Smooth muscle cell (in vitro differentiated cells): ENCODE data around the gene ERF. TPM values are rescaled to one million over a fixed set of nuclear protein-coding genes. Genes with fewer than 3 reads are reported as not detected.

ENCODE experiments used
- DNase-seq: peaks from one replicate; lab custom pipeline; 2025; ENCODE audit not compliant: unreplicated experiment; lab: John Stamatoyannopoulos, UW
- H2AFZ ChIP-seq: fragments of 200-600 bp; sonication (generic); 2 replicates; pipeline ENCODE4 v1.6.0; 2016; ENCODE audit warnings: antibody characterized with exemption, low read depth, mild to moderate bottlenecking
- H3F3A ChIP-seq: fragments of 200-600 bp; sonication (generic); 2 replicates; pipeline ENCODE4 v1.6.0; 2017; ENCODE audit warnings: antibody characterized with exemption, low read depth
- H3K27ac ChIP-seq: fragments of 200-600 bp; sonication (generic); 2 replicates; pipeline ENCODE4 v1.5.1; 2016; ENCODE audit warnings: low read depth, mild to moderate bottlenecking
- H3K27me3 ChIP-seq: fragments of 200-600 bp; sonication (generic); 2 replicates; pipeline ENCODE4 v1.6.1; 2016; ENCODE audit warnings: low read depth, mild to moderate bottlenecking
- H3K36me3 ChIP-seq: fragments of 200-600 bp; sonication (generic); 2 replicates; pipeline ENCODE4 v1.5.1; 2016; ENCODE audit warnings: low read depth
- H3K4me1 ChIP-seq: fragments of 200-600 bp; sonication (generic); 2 replicates; pipeline ENCODE4 v1.5.1; 2016; ENCODE audit warnings: low read depth
- H3K4me2 ChIP-seq: fragments of 200-600 bp; sonication (generic); 2 replicates; pipeline ENCODE4 v1.6.0; 2016; ENCODE audit warnings: mild to moderate bottlenecking
- H3K4me3 ChIP-seq: fragments of 200-600 bp; sonication (generic); 2 replicates; pipeline ENCODE4 v1.5.1; 2016; ENCODE audit warnings: mild to moderate bottlenecking
- H3K79me2 ChIP-seq: fragments of 200-600 bp; sonication (generic); 2 replicates; pipeline ENCODE4 v1.6.0; 2016; ENCODE audit warnings: low read depth, mild to moderate bottlenecking
- H3K9ac ChIP-seq: fragments of 200-600 bp; sonication (generic); 2 replicates; pipeline ENCODE4 v1.6.0; 2016; ENCODE audit warnings: low read depth
- H3K9me3 ChIP-seq: fragments of 200-600 bp; sonication (generic); replicated peaks from 2 replicates; pipeline ENCODE4 v1.5.1; 2016; ENCODE audit warnings: low read depth
- H4K20me1 ChIP-seq: fragments of 200-600 bp; sonication (generic); 2 replicates; pipeline ENCODE4 v1.6.0; 2016; ENCODE audit warnings: low read depth
- CTCF ChIP-seq: fragments of 200-600 bp; sonication (generic); IDR thresholded peaks from 2 replicates; pipeline ENCODE4 v1.5.1; 2017; ENCODE audit warnings: borderline replicate concordance, mild to moderate bottlenecking, antibody characterized with exemption; ENCODE audit not compliant: insufficient read depth, poor library complexity, severe bottlenecking
- WGBS: methylation state at CpG from one replicate; pipeline ENCODE4 v1.1.7; 2016; ENCODE audit warnings: low lambda C conversion rate; 5-methylcytosine and 5-hydroxymethylcytosine counted together
- polyA plus RNA-seq: library from polyadenylated mRNA; unstranded; fragments of >200 nt; fragmentation: Nextera tagmentation; extraction: Ambion mirVana; gene quantifications from 2 replicates; pipeline ENCODE4 v1.2.1, GENCODE V29; 2016
- total RNA-seq: library from RNA; depleted of rRNA; stranded (reverse); fragments of >200 nt; gene quantifications from 2 replicates; pipeline ENCODE4 v1.2.3, GENCODE V29; 2014

The ERF gene
- total and polyA plus RNA-seq, 2 experiments from 2014 or later = 14.9 to 20.5 TPM

DNA sequence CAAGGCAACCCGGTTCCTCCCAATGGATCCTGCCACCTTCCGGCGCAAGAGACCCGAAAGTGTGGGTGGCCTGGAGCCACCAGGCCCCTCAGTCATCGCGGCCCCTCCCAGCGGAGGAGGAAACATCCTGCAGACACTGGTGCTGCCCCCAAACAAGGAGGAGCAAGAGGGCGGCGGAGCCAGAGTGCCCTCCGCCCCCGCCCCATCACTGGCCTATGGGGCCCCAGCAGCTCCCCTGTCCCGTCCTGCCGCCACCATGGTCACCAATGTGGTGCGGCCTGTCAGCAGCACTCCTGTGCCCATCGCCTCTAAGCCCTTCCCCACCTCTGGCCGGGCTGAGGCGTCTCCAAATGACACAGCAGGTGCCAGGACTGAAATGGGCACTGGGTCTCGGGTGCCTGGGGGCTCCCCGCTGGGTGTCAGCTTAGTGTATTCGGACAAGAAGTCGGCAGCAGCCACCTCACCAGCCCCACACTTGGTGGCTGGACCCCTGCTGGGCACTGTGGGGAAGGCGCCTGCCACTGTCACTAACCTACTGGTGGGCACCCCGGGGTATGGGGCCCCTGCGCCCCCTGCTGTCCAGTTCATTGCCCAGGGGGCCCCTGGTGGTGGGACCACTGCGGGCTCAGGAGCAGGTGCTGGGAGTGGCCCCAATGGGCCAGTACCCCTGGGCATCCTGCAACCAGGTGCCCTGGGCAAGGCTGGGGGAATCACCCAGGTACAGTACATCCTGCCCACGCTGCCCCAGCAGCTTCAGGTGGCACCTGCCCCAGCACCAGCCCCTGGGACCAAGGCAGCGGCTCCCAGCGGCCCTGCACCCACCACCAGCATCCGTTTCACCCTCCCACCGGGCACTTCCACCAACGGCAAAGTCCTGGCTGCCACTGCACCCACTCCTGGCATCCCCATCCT is 35.9 kb upstream of the ERF start:
- H3K9me3 ChIP-seq = no peaks in the 10 kb centered on the region
- H4K20me1 ChIP-seq = peaks cover 47% of the 10 kb centered on the region
- H3K27me3 ChIP-seq = no peaks in the 10 kb centered on the region
- peaks cover 4% of the 10 kb centered on the region for H3K79me2 ChIP-seq
- no peak overlapping the region for H3K4me3 ChIP-seq
- H3K9ac ChIP-seq = no peak overlapping the region
- H3K4me2 ChIP-seq = no peak overlapping the region
- no peak for DNase-seq
- 96% methylated on average over 23 of the region's 31 CpGs for WGBS
- H3K36me3 ChIP-seq = no peaks in the 10 kb centered on the region
- H3K27ac ChIP-seq = no peak overlapping the region
- TF ChIP-seq CTCF = peak; percentile 51
- peaks cover 2% of the 10 kb centered on the region for H3K4me1 ChIP-seq
- H2AFZ ChIP-seq = no peak overlapping the region
- H3F3A ChIP-seq = peaks cover 5% of the 10 kb centered on the region

- Histone ChIP-seq H3K27ac (no peak overlapping the region), H3K9ac (no peak overlapping the region), H4K20me1 (peaks cover 50% of the 10 kb centered on the region), H3K4me2 (no peak overlapping the region), H3K4me1 (peaks cover 5% of the 10 kb centered on the region), H3K36me3 (no peaks in the 10 kb centered on the region), H3F3A (peaks cover 5% of the 10 kb centered on the region), H2AFZ (no peak overlapping the region), H3K9me3 (no peaks in the 10 kb centered on the region), H3K79me2 (peaks cover 6% of the 10 kb centered on the region), H3K4me3 (no peak overlapping the region), H3K27me3 (no peaks in the 10 kb centered on the region)
- 96% methylated on average over 13 of the region's 13 CpGs for WGBS
- DNase-seq = no peak
- TF ChIP-seq CTCF = no peak
Measured at GRCh38 chr19:42290136-42290522, 35.2 kb upstream of the ERF start.

DNA sequence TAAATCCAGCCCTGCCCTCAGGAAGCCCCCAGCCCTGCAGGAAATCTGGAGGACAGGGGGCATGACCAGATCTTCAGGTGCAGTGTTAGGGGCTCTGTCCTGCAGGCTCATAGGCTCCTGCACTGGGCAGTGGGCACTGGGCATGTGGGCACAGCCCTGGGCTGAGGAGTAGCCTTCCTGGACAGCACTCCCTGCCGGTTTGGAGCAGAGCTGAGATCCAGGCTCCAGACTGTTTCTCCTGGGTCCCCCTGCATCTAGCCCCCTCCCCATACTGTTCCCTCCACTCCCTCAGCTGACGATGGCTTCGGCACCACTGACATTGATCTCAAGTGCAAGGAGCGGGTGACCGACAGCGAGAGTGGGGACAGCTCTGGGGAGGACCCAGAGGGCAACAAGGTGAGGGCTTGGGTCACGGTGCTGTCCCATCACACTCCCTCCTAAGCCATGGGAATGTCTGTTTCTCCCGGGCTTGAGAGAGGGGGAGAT is 34.7 kb upstream of the ERF start:
- Histone ChIP-seq H3F3A (peaks cover 5% of the 10 kb centered on the region), H3K36me3 (no peaks in the 10 kb centered on the region), H3K4me3 (no peak overlapping the region), H3K27me3 (no peaks in the 10 kb centered on the region), H3K27ac (no peak overlapping the region), H3K9ac (no peak overlapping the region), H3K4me1 (peaks cover 5% of the 10 kb centered on the region), H2AFZ (no peak overlapping the region), H3K79me2 (peaks cover 11% of the 10 kb centered on the region), H3K4me2 (no peak overlapping the region), H4K20me1 (peaks cover 56% of the 10 kb centered on the region), H3K9me3 (no peaks in the 10 kb centered on the region)
- no peak for DNase-seq
- WGBS = 95% methylated on average over 8 of the region's 8 CpGs
- TF ChIP-seq CTCF = no peak
